ENCODE measurements around the gene STAT4.

The STAT4 gene

DNA sequence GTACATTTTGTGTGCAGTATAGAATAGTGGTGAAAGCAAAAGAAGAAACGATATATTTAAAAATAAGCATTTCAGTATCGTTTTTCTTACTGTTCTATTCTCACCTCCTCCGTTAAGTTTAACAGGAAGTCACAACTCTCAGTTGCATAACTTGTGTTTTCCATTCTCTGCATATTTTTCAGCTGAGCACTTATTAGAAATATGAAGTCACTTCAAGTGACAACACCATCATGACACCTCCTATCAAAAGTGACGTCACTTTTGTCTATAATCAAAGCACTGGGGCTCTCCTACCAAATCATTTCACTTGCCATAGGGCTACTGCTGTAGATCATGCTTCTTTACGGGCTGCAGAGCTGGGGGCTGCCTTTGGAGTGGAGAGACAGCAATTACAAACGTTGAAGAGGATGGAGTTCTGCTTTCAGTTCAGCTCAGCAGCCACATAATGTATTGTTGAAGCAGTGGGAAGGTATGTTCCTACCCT, 36.3 kb downstream of the STAT4 start:
- Histone ChIP-seq H3K79me1 (ENCODE audit: low read depth, low read length) (no peaks in the 10 kb centered on the region), H3K4me2 (ENCODE audit: insufficient read depth, low read length, poor library complexity, severe bottlenecking) (no peak overlapping the region), H3K9me3 (replicated peaks in 1 of 2; ENCODE audit: control insufficient read depth in 2 of 2, insufficient read depth in 1 of 2, low read depth in 1 of 2, low read length in 2 of 2) (no peaks in the 10 kb centered on the region), H3K14ac (ENCODE audit: low read length) (no peak overlapping the region), H4K8ac (ENCODE audit: low read depth, low read length) (no peak overlapping the region), H4K91ac (ENCODE audit: low read depth, low read length, poor library complexity) (no peak overlapping the region), H3K23ac (ENCODE audit: low read depth, low read length, poor library complexity) (no peak overlapping the region), H3K9ac (ENCODE audit: low read depth, low read length, poor library complexity) (no peak overlapping the region), H2BK120ac (ENCODE audit: low read depth, low read length) (no peak overlapping the region), H3K27me3 (ENCODE audit: control insufficient read depth in 3 of 3, insufficient read depth in 3 of 3, low read depth in 1 of 3, low read length in 3 of 3) (no peaks in the 10 kb centered on the region), H2BK5ac (ENCODE audit: low read length) (no peak overlapping the region), H3K4ac (ENCODE audit: low read length) (no peak overlapping the region), H2AFZ (ENCODE audit: low read length) (no peak overlapping the region), H3K36me3 (replicated peaks in 1 of 2; ENCODE audit: control insufficient read depth in 2 of 2, insufficient read depth in 2 of 2, low read length in 2 of 2) (no peaks in the 10 kb centered on the region), H2BK15ac (ENCODE audit: low read length) (no peak overlapping the region), H3K4me1 (ENCODE audit: control insufficient read depth in 2 of 2, insufficient read depth in 1 of 2, low read depth in 1 of 2, low read length in 2 of 2) (peaks cover 0 to 3% of the 10 kb centered on the region in 2 donors), H3K27ac (replicated peaks; ENCODE audit: low read length) (no peak overlapping the region), H3K18ac (ENCODE audit: low read length) (no peak overlapping the region), H2BK12ac (ENCODE audit: low read length) (no peak overlapping the region), H2AK5ac (ENCODE audit: low read depth, low read length) (no peak overlapping the region), H3K4me3 (ENCODE audit: low read length in 2 of 2) (no peak overlapping the region)
- DNase-seq (ENCODE audit: low spot score): no peak
- no CpG with 5 or more reads among the region's 6 CpGs for WGBS, 2 donors (ENCODE audit: extremely low coverage in 2 of 2, insufficient read length in 2 of 2, insufficient replicate concordance in 1 of 2)

DNA sequence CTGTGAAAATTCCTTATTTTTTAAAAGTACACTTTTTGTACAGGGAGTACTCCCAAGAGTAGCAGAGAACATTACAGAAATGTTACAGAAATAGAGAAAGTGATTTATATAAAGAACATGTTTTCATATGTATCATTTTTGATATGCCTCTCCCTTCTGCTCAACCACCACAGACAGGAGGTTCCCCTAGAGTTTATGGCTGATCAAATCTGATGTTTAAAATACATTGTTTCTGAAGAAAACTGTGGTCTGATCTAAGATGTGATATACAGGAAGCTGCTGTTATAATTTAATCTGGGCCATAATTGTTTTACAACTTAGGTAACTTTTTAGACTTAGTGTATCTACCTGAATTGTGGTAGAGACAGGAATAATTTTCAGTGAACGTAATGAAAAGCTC, 37.0 kb downstream of the STAT4 start:
- H3K36me3 ChIP-seq (replicated peaks in 1 of 2; ENCODE audit: control insufficient read depth in 2 of 2, insufficient read depth in 2 of 2, low read length in 2 of 2): no peaks in the 10 kb centered on the region
- DNase-seq (ENCODE audit: low spot score): no peak
- no peak overlapping the region for H2BK12ac ChIP-seq (ENCODE audit: low read length)
- no peak overlapping the region for H2AFZ ChIP-seq (ENCODE audit: low read length)
- no peak overlapping the region for H2AK5ac ChIP-seq (ENCODE audit: low read depth, low read length)
- no peak overlapping the region for H2BK5ac ChIP-seq (ENCODE audit: low read length)
- no peak overlapping the region for H3K18ac ChIP-seq (ENCODE audit: low read length)
- H3K14ac ChIP-seq (ENCODE audit: low read length): no peak overlapping the region
- no peaks in the 10 kb centered on the region for H3K9me3 ChIP-seq (replicated peaks in 1 of 2; ENCODE audit: control insufficient read depth in 2 of 2, insufficient read depth in 1 of 2, low read depth in 1 of 2, low read length in 2 of 2)
- no peak overlapping the region for H2BK120ac ChIP-seq (ENCODE audit: low read depth, low read length)
- no peaks in the 10 kb centered on the region for H3K27me3 ChIP-seq (ENCODE audit: control insufficient read depth in 3 of 3, insufficient read depth in 3 of 3, low read depth in 1 of 3, low read length in 3 of 3)
- no peak overlapping the region for H4K91ac ChIP-seq (ENCODE audit: low read depth, low read length, poor library complexity)
- H3K27ac ChIP-seq (replicated peaks; ENCODE audit: low read length): no peak overlapping the region
- H3K4me2 ChIP-seq (ENCODE audit: insufficient read depth, low read length, poor library complexity, severe bottlenecking): no peak overlapping the region
- no peak overlapping the region for H3K4me3 ChIP-seq (ENCODE audit: low read length in 2 of 2)
- no peaks in the 10 kb centered on the region for H3K79me1 ChIP-seq (ENCODE audit: low read depth, low read length)
- no peak overlapping the region for H3K23ac ChIP-seq (ENCODE audit: low read depth, low read length, poor library complexity)
- H4K8ac ChIP-seq (ENCODE audit: low read depth, low read length): no peak overlapping the region
- peaks cover 0 to 3% of the 10 kb centered on the region in 2 donors for H3K4me1 ChIP-seq (ENCODE audit: control insufficient read depth in 2 of 2, insufficient read depth in 1 of 2, low read depth in 1 of 2, low read length in 2 of 2)
- no peak overlapping the region for H2BK15ac ChIP-seq (ENCODE audit: low read length)
- no peak overlapping the region for H3K4ac ChIP-seq (ENCODE audit: low read length)
- no CpG with 5 or more reads among the region's 1 CpG for WGBS, 2 donors (ENCODE audit: extremely low coverage in 2 of 2, insufficient read length in 2 of 2, insufficient replicate concordance in 1 of 2)
- H3K9ac ChIP-seq (ENCODE audit: low read depth, low read length, poor library complexity): no peak overlapping the region

DNA sequence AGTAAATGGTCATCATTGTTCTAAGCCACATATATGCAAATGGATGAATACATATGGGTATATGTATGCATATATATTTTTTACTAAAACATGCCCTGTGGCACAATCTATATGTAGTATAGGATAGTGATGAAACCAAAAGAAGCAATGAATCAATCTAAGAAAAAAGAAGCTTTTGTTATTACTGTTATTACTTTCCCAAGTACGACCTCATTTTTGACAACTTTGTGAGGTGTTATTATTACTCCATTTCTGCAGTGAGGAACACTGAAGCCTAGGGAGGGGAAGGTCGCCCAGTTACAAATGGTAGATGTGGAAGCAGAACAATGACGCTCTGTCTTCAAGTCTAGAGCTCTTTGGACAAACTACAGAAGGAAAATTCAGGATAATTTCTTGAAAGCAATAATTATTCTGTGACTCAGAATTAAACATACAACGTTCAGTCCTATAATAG, 38.3 kb downstream of the STAT4 start:
- no peak overlapping the region for H2AFZ ChIP-seq (ENCODE audit: low read length)
- H3K27me3 ChIP-seq (ENCODE audit: control insufficient read depth in 3 of 3, insufficient read depth in 3 of 3, low read depth in 1 of 3, low read length in 3 of 3): no peaks in the 10 kb centered on the region
- no peak for DNase-seq (ENCODE audit: low spot score)
- H3K4ac ChIP-seq (ENCODE audit: low read length): no peak overlapping the region
- no peak overlapping the region for H3K14ac ChIP-seq (ENCODE audit: low read length)
- no peak overlapping the region for H2BK120ac ChIP-seq (ENCODE audit: low read depth, low read length)
- no CpG with 5 or more reads among the region's 4 CpGs for WGBS, 2 donors (ENCODE audit: extremely low coverage in 2 of 2, insufficient read length in 2 of 2, insufficient replicate concordance in 1 of 2)
- H2AK5ac ChIP-seq (ENCODE audit: low read depth, low read length): no peak overlapping the region
- H2BK15ac ChIP-seq (ENCODE audit: low read length): no peak overlapping the region
- H3K9me3 ChIP-seq (replicated peaks in 1 of 2; ENCODE audit: control insufficient read depth in 2 of 2, insufficient read depth in 1 of 2, low read depth in 1 of 2, low read length in 2 of 2): no peaks in the 10 kb centered on the region
- no peak overlapping the region for H4K8ac ChIP-seq (ENCODE audit: low read depth, low read length)
- no peak overlapping the region for H3K18ac ChIP-seq (ENCODE audit: low read length)
- H2BK12ac ChIP-seq (ENCODE audit: low read length): no peak overlapping the region
- no peak overlapping the region for H4K91ac ChIP-seq (ENCODE audit: low read depth, low read length, poor library complexity)
- no peak overlapping the region for H3K9ac ChIP-seq (ENCODE audit: low read depth, low read length, poor library complexity)
- no peak overlapping the region for H3K23ac ChIP-seq (ENCODE audit: low read depth, low read length, poor library complexity)
- H3K27ac ChIP-seq (replicated peaks; ENCODE audit: low read length): no peak overlapping the region
- H3K79me1 ChIP-seq (ENCODE audit: low read depth, low read length): no peaks in the 10 kb centered on the region
- H3K4me3 ChIP-seq (ENCODE audit: low read length in 2 of 2): no peak overlapping the region
- H2BK5ac ChIP-seq (ENCODE audit: low read length): no peak overlapping the region
- H3K36me3 ChIP-seq (replicated peaks in 1 of 2; ENCODE audit: control insufficient read depth in 2 of 2, insufficient read depth in 2 of 2, low read length in 2 of 2): no peaks in the 10 kb centered on the region
- no peak overlapping the region for H3K4me2 ChIP-seq (ENCODE audit: insufficient read depth, low read length, poor library complexity, severe bottlenecking)
- peaks cover 0 to 2% of the 10 kb centered on the region in 2 donors for H3K4me1 ChIP-seq (ENCODE audit: control insufficient read depth in 2 of 2, insufficient read depth in 1 of 2, low read depth in 1 of 2, low read length in 2 of 2)

DNA sequence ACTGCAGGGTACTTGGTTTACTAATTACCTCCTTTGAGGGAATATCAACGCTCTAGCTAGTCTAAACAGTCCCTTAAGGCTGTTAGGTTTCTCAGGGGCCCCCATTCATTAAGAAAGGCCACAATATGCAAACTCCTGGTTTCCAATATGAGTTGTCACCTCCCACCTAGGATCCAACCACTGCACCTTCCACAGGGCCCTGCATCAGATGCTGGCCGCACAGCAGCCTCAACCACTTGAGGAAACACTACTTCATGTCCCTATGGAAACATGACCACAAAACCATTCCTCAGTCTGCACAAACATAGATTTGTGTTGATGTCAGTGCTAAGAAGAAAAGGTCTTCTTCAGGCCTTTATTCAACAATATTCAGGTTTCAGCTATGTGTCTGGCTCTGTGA, 40.9 kb downstream of the STAT4 start:
- no peaks in the 10 kb centered on the region for H3K36me3 ChIP-seq (replicated peaks in 1 of 2; ENCODE audit: control insufficient read depth in 2 of 2, insufficient read depth in 2 of 2, low read length in 2 of 2)
- H2AK5ac ChIP-seq (ENCODE audit: low read depth, low read length): no peak overlapping the region
- H3K9me3 ChIP-seq (replicated peaks in 1 of 2; ENCODE audit: control insufficient read depth in 2 of 2, insufficient read depth in 1 of 2, low read depth in 1 of 2, low read length in 2 of 2): no peaks in the 10 kb centered on the region

More for the DNA sequence above, 40.9 kb downstream of the STAT4 start:
- Histone ChIP-seq H4K8ac (ENCODE audit: low read depth, low read length) (no peak overlapping the region), H3K79me1 (ENCODE audit: low read depth, low read length) (no peaks in the 10 kb centered on the region), H3K4ac (ENCODE audit: low read length) (no peak overlapping the region), H3K18ac (ENCODE audit: low read length) (no peak overlapping the region), H2BK12ac (ENCODE audit: low read length) (no peak overlapping the region), H2BK15ac (ENCODE audit: low read length) (no peak overlapping the region), H4K91ac (ENCODE audit: low read depth, low read length, poor library complexity) (no peak overlapping the region), H3K4me1 (ENCODE audit: control insufficient read depth in 2 of 2, insufficient read depth in 1 of 2, low read depth in 1 of 2, low read length in 2 of 2) (no peaks in the 10 kb centered on the region), H3K27ac (replicated peaks; ENCODE audit: low read length) (no peak overlapping the region), H3K27me3 (ENCODE audit: control insufficient read depth in 3 of 3, insufficient read depth in 3 of 3, low read depth in 1 of 3, low read length in 3 of 3) (no peaks in the 10 kb centered on the region), H3K23ac (ENCODE audit: low read depth, low read length, poor library complexity) (no peak overlapping the region), H3K9ac (ENCODE audit: low read depth, low read length, poor library complexity) (no peak overlapping the region), H2AFZ (ENCODE audit: low read length) (no peak overlapping the region), H3K4me2 (ENCODE audit: insufficient read depth, low read length, poor library complexity, severe bottlenecking) (no peak overlapping the region), H3K14ac (ENCODE audit: low read length) (no peak overlapping the region), H2BK5ac (ENCODE audit: low read length) (no peak overlapping the region), H2BK120ac (ENCODE audit: low read depth, low read length) (no peak overlapping the region), H3K4me3 (ENCODE audit: low read length in 2 of 2) (no peak overlapping the region)
- WGBS, 2 donors (ENCODE audit: extremely low coverage in 2 of 2, insufficient read length in 2 of 2, insufficient replicate concordance in 1 of 2): no CpG with 5 or more reads among the region's 2 CpGs
- no peak for DNase-seq (ENCODE audit: low spot score)

Data from neuronal stem cell (in vitro differentiated cells).